Activated T-cell treated with anti-CD3 and anti-CD28 coated beads for 4 hours (primary cell): ENCODE data around the gene KDM3B.

ENCODE experiments used
- DNase-seq: peaks from one replicate; pipeline ENCODE4 v3.0.0-alpha.2; 2020

KDM3B gene

GRCh38 chr5:138454121-138454520 lies 101.6 kb downstream of the KDM3B start:
- no peak for DNase-seq

GRCh38 chr5:138455232-138455930 lies 102.9 kb downstream of the KDM3B start:
- no peak for DNase-seq

GRCh38 chr5:138457531-138458275 lies 105.2 kb downstream of the KDM3B start:
- DNase-seq: no peak

GRCh38 chr5:138458384-138458783 lies 105.9 kb downstream of the KDM3B start:
- DNase-seq: no peak

- DNase-seq: no peak
These were observed 106.4 kb downstream of the KDM3B start for GRCh38 chr5:138458856-138459255.

GRCh38 chr5:138459311-138459933 lies 106.9 kb downstream of the KDM3B start:
- DNase-seq: peak; percentile 82

- no peak for DNase-seq
These were observed 107.7 kb downstream of the KDM3B start for GRCh38 chr5:138460032-138460693.

GRCh38 chr5:138461343-138462125 lies 109.0 kb downstream of the KDM3B start:
- DNase-seq: no peak

GRCh38 chr5:138463419-138464007 lies 111.0 kb downstream of the KDM3B start:
- no peak for DNase-seq

- peak; percentile 85 for DNase-seq
These were observed 111.5 kb downstream of the KDM3B start for GRCh38 chr5:138464008-138464387.

GRCh38 chr5:138464388-138465260 lies 112.1 kb downstream of the KDM3B start:
- peak; percentile 94 for DNase-seq

GRCh38 chr5:138465261-138466124 lies 113.0 kb downstream of the KDM3B start, which contains the start of gene EGR1:
TSS of gene EGR1 (plus strand) at chr5:138465479. CDS start at chr5:138465762, 283 bp downstream.
- DNase-seq: peak; percentile 96

GRCh38 chr5:138466125-138466899 lies 113.8 kb downstream of the KDM3B start:
- no peak for DNase-seq

GRCh38 chr5:138466900-138467710 lies 114.6 kb downstream of the KDM3B start:
- DNase-seq: no peak

GRCh38 chr5:138467711-138468132 lies 115.2 kb downstream of the KDM3B start:
- no peak for DNase-seq

- DNase-seq: no peak
These were observed 115.9 kb downstream of the KDM3B start for GRCh38 chr5:138468133-138468965.

- no peak for DNase-seq
These were observed 116.6 kb downstream of the KDM3B start for GRCh38 chr5:138468966-138469539.
